Measurements from ENCODE around the gene ZFP1.

GRCh38 chr16:75138233-75138632 lies 10.1 kb upstream of the ZFP1 start:
- no peak for TF ChIP-seq EZH2 (IDR thresholded peaks at IDR 0.05; ENCODE audit: borderline replicate concordance, low read depth, low read length, severe bottlenecking)
- TF ChIP-seq, protein P1, sequence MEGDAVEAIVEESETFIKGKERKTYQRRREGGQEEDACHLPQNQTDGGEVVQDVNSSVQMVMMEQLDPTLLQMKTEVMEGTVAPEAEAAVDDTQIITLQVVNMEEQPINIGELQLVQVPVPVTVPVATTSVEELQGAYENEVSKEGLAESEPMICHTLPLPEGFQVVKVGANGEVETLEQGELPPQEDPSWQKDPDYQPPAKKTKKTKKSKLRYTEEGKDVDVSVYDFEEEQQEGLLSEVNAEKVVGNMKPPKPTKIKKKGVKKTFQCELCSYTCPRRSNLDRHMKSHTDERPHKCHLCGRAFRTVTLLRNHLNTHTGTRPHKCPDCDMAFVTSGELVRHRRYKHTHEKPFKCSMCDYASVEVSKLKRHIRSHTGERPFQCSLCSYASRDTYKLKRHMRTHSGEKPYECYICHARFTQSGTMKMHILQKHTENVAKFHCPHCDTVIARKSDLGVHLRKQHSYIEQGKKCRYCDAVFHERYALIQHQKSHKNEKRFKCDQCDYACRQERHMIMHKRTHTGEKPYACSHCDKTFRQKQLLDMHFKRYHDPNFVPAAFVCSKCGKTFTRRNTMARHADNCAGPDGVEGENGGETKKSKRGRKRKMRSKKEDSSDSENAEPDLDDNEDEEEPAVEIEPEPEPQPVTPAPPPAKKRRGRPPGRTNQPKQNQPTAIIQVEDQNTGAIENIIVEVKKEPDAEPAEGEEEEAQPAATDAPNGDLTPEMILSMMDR (IDR thresholded peaks at IDR 0.05; ENCODE audit: borderline replicate concordance, extremely low read depth, low read length, poor library complexity, severe bottlenecking), result no peak
